HTERT RPE-1 (cell line): ENCODE measurements around the gene TMEM95.
"Not testable (repeated sequence)": the region's sequence is repeated elsewhere in the genome, so short reads cannot be mapped to it uniquely, and the experiment has no call there.

Experiments
- in situ Hi-C: fragments of 300-500 bp; cut with MboI; formaldehyde crosslinking; loops from 4 replicates; pipeline ENCODE4 v1.14.3; 2020; ENCODE audit warnings: low sequenced_read_pairs

The TMEM95 gene

GRCh38 chr17:7346761-7347614 lies 8.0 kb upstream of the TMEM95 start:
- in situ Hi-C loops, result no loop called here

GRCh38 chr17:7347630-7348477 lies 7.1 kb upstream of the TMEM95 start:
- in situ Hi-C loops, result no loop called here

GRCh38 chr17:7348478-7349242 lies 6.3 kb upstream of the TMEM95 start:
- in situ Hi-C loops, result no loop called here

- in situ Hi-C loops, result no loop called here
Measured at GRCh38 chr17:7351665-7352502, 3.1 kb upstream of the TMEM95 start, which contains the start of gene KCTD11. TSS of gene KCTD11 (plus strand) at chr17:7352162.

- in situ Hi-C loops, result no loop called here
Measured at GRCh38 chr17:7352503-7352889, 2.5 kb upstream of the TMEM95 start.

- in situ Hi-C loops, result no loop called here
Measured at GRCh38 chr17:7352910-7353635, 1.9 kb upstream of the TMEM95 start.

- in situ Hi-C loops, result no loop called here
Measured at GRCh38 chr17:7354262-7354843, 603 bp upstream of the TMEM95 start.

GRCh38 chr17:7355573-7355972 lies 617 bp downstream of the TMEM95 start:
- in situ Hi-C loops, result no loop called here

- in situ Hi-C loops, result no loop called here
Measured at GRCh38 chr17:7356072-7356549, 1.2 kb downstream of the TMEM95 start.

- in situ Hi-C loops, result no loop called here
Measured at GRCh38 chr17:7356756-7357155, 1.8 kb downstream of the TMEM95 start.

- in situ Hi-C loops, result no loop called here
Measured at GRCh38 chr17:7357381-7357780, 2.4 kb downstream of the TMEM95 start.

- in situ Hi-C loops, result no loop called here
Measured at GRCh38 chr17:7361906-7362305, 7.0 kb downstream of the TMEM95 start.

GRCh38 chr17:7363311-7363710 lies 8.4 kb downstream of the TMEM95 start:
- in situ Hi-C loops, result no loop called here

GRCh38 chr17:7365963-7366362 lies 11.0 kb downstream of the TMEM95 start:
- in situ Hi-C loops, result not testable (repeated sequence)

- in situ Hi-C loops, result no loop called here
Measured at GRCh38 chr17:7367083-7367482, 12.1 kb downstream of the TMEM95 start.

- in situ Hi-C loops, result no loop called here
Measured at GRCh38 chr17:7367918-7368598, 13.1 kb downstream of the TMEM95 start.

- in situ Hi-C loops, result not testable (repeated sequence)
Measured at GRCh38 chr17:7368599-7368994, 13.6 kb downstream of the TMEM95 start.

- in situ Hi-C loops, result no loop called here
Measured at GRCh38 chr17:7369825-7370224, 14.9 kb downstream of the TMEM95 start.

- in situ Hi-C loops, result no loop called here
Measured at GRCh38 chr17:7370853-7371252, 15.9 kb downstream of the TMEM95 start.
